Liver (tissue), 9 donors: ENCODE measurements around the gene FAM107A. TPM values are rescaled to one million over a fixed set of nuclear protein-coding genes. Genes with fewer than 3 reads are reported as not detected.

ENCODE experiments used
- DNase-seq: peaks from one replicate; pipeline ENCODE4 v3.0.0-alpha.2; 2017; ENCODE audit warnings: low spot score
- H3K27ac ChIP-seq, 2 donors: one replicate each; pipeline ENCODE4 v1.7.0; 2013; ENCODE audit warnings: inconsistent platforms in 2 of 2, low read length in 2 of 2, control low read depth in 1 of 2, low read depth in 1 of 2, mild to moderate bottlenecking in 1 of 2
- H3K27me3 ChIP-seq, 4 donors: one replicate each; pipeline versions ENCODE4 v1.6.1 to v1.7.0; 2013; ENCODE audit warnings: low read length in 3 of 4, inconsistent platforms in 1 of 4, mild to moderate bottlenecking in 1 of 4, moderate library complexity in 1 of 4; ENCODE audit not compliant: control insufficient read depth in 4 of 4, insufficient read depth in 4 of 4
- H3K36me3 ChIP-seq, 4 donors: one replicate each; pipeline versions ENCODE4 v1.6.1 to v1.7.0; 2013; ENCODE audit warnings: low read length in 3 of 4, mild to moderate bottlenecking in 3 of 4, low read depth in 1 of 4, moderate library complexity in 1 of 4; ENCODE audit not compliant: control insufficient read depth in 4 of 4, insufficient read depth in 3 of 4
- H3K4me1 ChIP-seq, 4 donors: one replicate each; pipeline versions ENCODE4 v1.6.1 to v1.7.0; 2013; ENCODE audit warnings: low read length in 3 of 4, mild to moderate bottlenecking in 3 of 4, moderate library complexity in 1 of 4; ENCODE audit not compliant: control insufficient read depth in 4 of 4, insufficient read depth in 4 of 4
- H3K4me3 ChIP-seq, 3 donors: one replicate each; pipeline versions ENCODE4 v1.6.1 to v1.7.0; 2013; ENCODE audit warnings: low read length in 3 of 3, control low read depth in 1 of 3, low read depth in 1 of 3, mild to moderate bottlenecking in 1 of 3
- H3K9ac ChIP-seq, 2 donors: one replicate each; pipeline ENCODE4 v1.7.0; 2013; ENCODE audit warnings: low read length in 2 of 2, mild to moderate bottlenecking in 2 of 2, moderate library complexity in 2 of 2, control low read depth in 1 of 2, low read depth in 1 of 2
- H3K9me3 ChIP-seq, 4 donors: one replicate each; pipeline versions ENCODE4 v1.6.1 to v1.7.0; 2013; ENCODE audit warnings: low read length in 3 of 4; ENCODE audit not compliant: control insufficient read depth in 4 of 4
- ATF3 ChIP-seq: IDR thresholded peaks from 2 replicates; pipeline ENCODE4 v1.6.1; 2016; ENCODE audit warnings: antibody characterized with exemption
- CTCF ChIP-seq: fragments of 150-350 bp; IDR thresholded peaks from 2 replicates; pipeline ENCODE4 v1.5.1; 2017; ENCODE audit warnings: improper control_type of control experiment, low read depth, low read length; ENCODE audit not compliant: missing input control
- EGR1 ChIP-seq, 2 donors: IDR thresholded peaks; 2 replicates each; pipeline ENCODE4 v1.6.1; 2016 to 2018; ENCODE audit warnings: antibody characterized with exemption in 2 of 2, low read depth in 2 of 2
- FOXA1 ChIP-seq: IDR thresholded peaks from 2 replicates; pipeline ENCODE4 v1.6.1; 2016; ENCODE audit warnings: antibody characterized with exemption
- FOXA2 ChIP-seq: IDR thresholded peaks from 2 replicates; pipeline ENCODE4 v1.6.1; 2016; ENCODE audit warnings: antibody characterized with exemption
- GABPA ChIP-seq, 2 donors: IDR thresholded peaks in 1 of 2; conservative IDR thresholded peaks in 1 of 2; 2 replicates each; pipeline ENCODE4 v1.6.1; 2016; ENCODE audit warnings: antibody characterized with exemption in 2 of 2, mild to moderate bottlenecking in 1 of 2, moderate library complexity in 1 of 2
- HNF4A ChIP-seq, 2 donors: conservative IDR thresholded peaks; 2 replicates each; pipeline ENCODE4 v1.6.1; 2016; ENCODE audit warnings: antibody characterized with exemption in 2 of 2, mild to moderate bottlenecking in 2 of 2
- HNF4G ChIP-seq: IDR thresholded peaks from 2 replicates; pipeline ENCODE4 v1.6.1; 2016; ENCODE audit warnings: antibody characterized with exemption
- JUND ChIP-seq, 2 donors: IDR thresholded peaks; 2 replicates each; pipeline ENCODE4 v1.6.1; 2016; ENCODE audit warnings: antibody characterized with exemption in 2 of 2
- NR2F2 ChIP-seq: IDR thresholded peaks from 2 replicates; pipeline ENCODE4 v1.6.1; 2016; ENCODE audit warnings: antibody characterized with exemption
- RAD21 ChIP-seq, 2 donors: IDR thresholded peaks; 2 replicates each; pipeline ENCODE4 v1.6.1; 2016; ENCODE audit warnings: antibody characterized with exemption in 2 of 2, mild to moderate bottlenecking in 2 of 2
- REST ChIP-seq: IDR thresholded peaks from 2 replicates; pipeline ENCODE4 v1.6.1; 2016; ENCODE audit warnings: antibody characterized with exemption, mild to moderate bottlenecking
- RXRA ChIP-seq, 2 donors: IDR thresholded peaks; 2 replicates each; pipeline ENCODE4 v1.6.1; 2017 to 2018; ENCODE audit warnings: antibody characterized with exemption in 2 of 2, mild to moderate bottlenecking in 1 of 2
- SP1 ChIP-seq: IDR thresholded peaks from 2 replicates; pipeline ENCODE4 v1.6.1; 2018; ENCODE audit warnings: antibody characterized with exemption, mild to moderate bottlenecking
- TAF1 ChIP-seq: conservative IDR thresholded peaks from 2 replicates; pipeline ENCODE4 v1.6.1; 2016; ENCODE audit warnings: antibody characterized with exemption, mild to moderate bottlenecking
- YY1 ChIP-seq: IDR thresholded peaks from 2 replicates; pipeline ENCODE4 v1.6.1; 2016; ENCODE audit warnings: antibody characterized with exemption, mild to moderate bottlenecking
- ZBTB33 ChIP-seq: IDR thresholded peaks from 2 replicates; pipeline ENCODE4 v1.6.1; 2016; ENCODE audit warnings: antibody characterized with exemption
- WGBS: extraction: QIAGEN DNeasy Blood & Tissue Kit; methylation state at CpG from one replicate; pipeline ENCODE4 v1.1.7; 2013; 5-methylcytosine and 5-hydroxymethylcytosine counted together
- polyA plus RNA-seq, 2 donors: library from polyadenylated mRNA; stranded (reverse) in 1 of 2; unstranded in 1 of 2; fragments of 200-250 nt in 1 of 2; fragments of >200 nt in 1 of 2; fragmentation: Nextera tagmentation in 1 of 2; extraction: Ambion mirVana in 1 of 2; gene quantifications; one replicate each; pipeline versions ENCODE4 v1.2.1 to v1.2.3, GENCODE V29; 2013 to 2015
- total RNA-seq, 2 donors: library from RNA; depleted of rRNA; stranded (reverse); fragments of >200 nt; gene quantifications; one replicate each; pipeline ENCODE4 v1.2.3, GENCODE V29; 2014
- TF ChIP-seq, protein P1 (sequence below): IDR thresholded peaks from 2 replicates; pipeline ENCODE4 v1.6.1; 2016; ENCODE audit warnings: antibody characterized with exemption
- donor health status: healthy.
- donor health status: healthy.
- donor health status: healthy.
- donor health status: healthy.
- donor health status: healthy.

Gene FAM107A
- total and polyA plus RNA-seq, 4 donors, result 0.05 to 4.7 (median 1.4) TPM

GRCh38 chr3:58551636-58552180, 25.5 kb downstream of the FAM107A start:
- 57% methylated on average over 4 of the region's 4 CpGs for WGBS
- no peak for DNase-seq
- no peak for TF ChIP-seq REST
- no peak for TF ChIP-seq FOXA2
- no peak for TF ChIP-seq TAF1
- no peak for TF ChIP-seq ZBTB33
- TF ChIP-seq HNF4G, result no peak
- TF ChIP-seq ATF3, result no peak
- no peak for TF ChIP-seq YY1
- no peak for TF ChIP-seq RAD21 (IDR thresholded peaks at IDR 0.05)
- TF ChIP-seq GABPA (IDR thresholded peaks at IDR 0.05 in 1 of 2, conservative IDR thresholded peaks at IDR 0.05 in 1 of 2), result no peak
- TF ChIP-seq RXRA (IDR thresholded peaks at IDR 0.05), result no peak
- no peak for TF ChIP-seq JUND (IDR thresholded peaks at IDR 0.05)
- no peak for TF ChIP-seq SP1
- TF ChIP-seq, protein P1, sequence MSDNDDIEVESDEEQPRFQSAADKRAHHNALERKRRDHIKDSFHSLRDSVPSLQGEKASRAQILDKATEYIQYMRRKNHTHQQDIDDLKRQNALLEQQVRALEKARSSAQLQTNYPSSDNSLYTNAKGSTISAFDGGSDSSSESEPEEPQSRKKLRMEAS, result no peak
- no peak for TF ChIP-seq EGR1 (IDR thresholded peaks at IDR 0.05; ENCODE audit: low read depth in 2 of 2)
- Histone ChIP-seq H3K27me3 (no peaks in the 10 kb centered on the region), H3K36me3 (no peaks in the 10 kb centered on the region), H3K4me3 (no peak overlapping the region), H3K27ac (no peak overlapping the region), H3K9me3 (no peaks in the 10 kb centered on the region), H3K4me1 (peaks cover 0 to 4% (median 1%) of the 10 kb centered on the region in 4 donors), H3K9ac (no peak overlapping the region)

- H3K27ac ChIP-seq, result no peak overlapping the region
- DNase-seq, result no peak
- no peaks in the 10 kb centered on the region for H3K9me3 ChIP-seq
- peaks cover 0 to 5% (median 2%) of the 10 kb centered on the region in 4 donors for H3K4me1 ChIP-seq
- H3K27me3 ChIP-seq, result no peaks in the 10 kb centered on the region
- 93% methylated on average over 3 of the region's 3 CpGs for WGBS
- H3K9ac ChIP-seq, result no peak overlapping the region
- no peak overlapping the region for H3K4me3 ChIP-seq
- no peaks in the 10 kb centered on the region for H3K36me3 ChIP-seq
- no peak for TF ChIP-seq GABPA (IDR thresholded peaks at IDR 0.05 in 1 of 2, conservative IDR thresholded peaks at IDR 0.05 in 1 of 2)
- TF ChIP-seq YY1, result no peak
- TF ChIP-seq CTCF, result no peak
- TF ChIP-seq HNF4A (conservative IDR thresholded peaks at IDR 0.05), result no peak
- TF ChIP-seq FOXA2, result no peak
- TF ChIP-seq RXRA (IDR thresholded peaks at IDR 0.05), result no peak
- no peak for TF ChIP-seq EGR1 (IDR thresholded peaks at IDR 0.05; ENCODE audit: low read depth in 2 of 2)
- TF ChIP-seq SP1, result no peak
- TF ChIP-seq ATF3, result no peak
- TF ChIP-seq, protein P1, result no peak
- TF ChIP-seq HNF4G, result no peak
- TF ChIP-seq NR2F2, result no peak
- no peak for TF ChIP-seq FOXA1
- TF ChIP-seq RAD21 (IDR thresholded peaks at IDR 0.05), result no peak
- TF ChIP-seq JUND (IDR thresholded peaks at IDR 0.05), result no peak
- no peak for TF ChIP-seq ZBTB33
Measured at GRCh38 chr3:58544541-58544940, 32.6 kb downstream of the FAM107A start.
